Measurements from ENCODE around the gene EFNA4. TPM values are rescaled to one million over a fixed set of nuclear protein-coding genes. Genes with fewer than 3 reads are reported as not detected.
A peak's percentile ranks its signal among the peaks of the same experiment; 100 is the strongest.

The EFNA4 gene
- total RNA-seq, 1 experiment from 2014 or later = 36.7 TPM

GRCh38 chr1:155049651-155050559, 13.6 kb upstream of the EFNA4 start:
- peaks cover 3% of the 10 kb centered on the region; the same call in 1 of the 2 replicates for H4K20me1 ChIP-seq (ENCODE audit: low read length)
- CTCF ChIA-PET = interaction anchor here (0.5 to 3.4 kb wide), 3 partner anchors 32 to 232 kb away, joined by 4 to 41 read pairs (median 5); no protein-coding TSS in a partner anchor
- no peaks in the 10 kb centered on the region for H3K9me2 ChIP-seq (replicated peaks; ENCODE audit: low read length)
- peak overlapping the region; percentile 67 for H3K27ac ChIP-seq (ENCODE audit: low read length)
- H3K9me3 ChIP-seq (ENCODE audit: low read length) = no peaks in the 10 kb centered on the region
- peak overlapping the region; percentile 100 for H3K4me2 ChIP-seq (ENCODE audit: low read length)
- peaks cover 44% of the 10 kb centered on the region for H3K4me1 ChIP-seq (ENCODE audit: insufficient read depth, low read length)
- no peaks in the 10 kb centered on the region for H3K27me3 ChIP-seq (ENCODE audit: low read length)
- ATAC-seq = no peak
- H3F3A ChIP-seq (ENCODE audit: low read length, unreplicated experiment) = peaks cover 8% of the 10 kb centered on the region
- H3K36me3 ChIP-seq (ENCODE audit: low read depth, low read length) = peaks cover 16% of the 10 kb centered on the region; the same call in 1 of the 2 replicates
- intact Hi-C loops (cut with micrococcal nuclease) = loop anchor here (2.0 to 5.0 kb wide), 2 partner anchors 33 to 47 kb away; partner anchors contain the start of gene ZBTB7B
- peak; percentile 57 for DNase-seq
- H3K9ac ChIP-seq (ENCODE audit: low read length) = peak overlapping the region; percentile 87
- POLR2A ChIA-PET (ENCODE audit: unreplicated experiment) = interaction anchor here (1.1 kb wide), 1 partner anchor 35 kb away, joined by 14 read pairs; no protein-coding TSS in a partner anchor
- peak overlapping the region; percentile 90 for H2AFZ ChIP-seq (ENCODE audit: low read length)
- H3K79me2 ChIP-seq (ENCODE audit: low read length) = peaks cover 35% of the 10 kb centered on the region
- peak overlapping the region; percentile 95 for H3K4me3 ChIP-seq (ENCODE audit: low read length)
- TF ChIP-seq EZH2phosphoT487 (IDR thresholded peaks at IDR 0.05; ENCODE audit: borderline replicate concordance, low read length) (no peak), EZH2 (IDR thresholded peaks at IDR 0.05; ENCODE audit: low read length, unreplicated experiment) (no peak), CTCF (conservative IDR thresholded peaks at IDR 0.05; ENCODE audit: low read depth, low read length) (no peak)
- TSS peak; percentile 36 for BruUV-seq (replicated peaks)

GRCh38 chr1:155050560-155051341, 12.8 kb upstream of the EFNA4 start, which contains the start of gene ADAM15:
Gene ADAM15, plus strand, starts transcription at chr1:155051316. Its CDS starts 71 bp downstream, at chr1:155051387.
- intact Hi-C loops (cut with micrococcal nuclease) = loop anchor here (2.0 to 5.0 kb wide), 2 partner anchors 33 to 48 kb away; partner anchors contain the start of gene ZBTB7B
- Histone ChIP-seq H3K79me2 (ENCODE audit: low read length) (peaks cover 35% of the 10 kb centered on the region), H3K27ac (ENCODE audit: low read length) (peak within 1 kb of the TSS; percentile 67), H3K9me3 (ENCODE audit: low read length) (no peaks in the 10 kb centered on the region), H4K20me1 (ENCODE audit: low read length) (peaks cover 3% of the 10 kb centered on the region; the same call in 1 of the 2 replicates), H3K9ac (ENCODE audit: low read length) (peak within 1 kb of the TSS; percentile 87), H3K4me3 (ENCODE audit: low read length) (peak within 1 kb of the TSS; percentile 95), H3K4me1 (ENCODE audit: insufficient read depth, low read length) (peaks cover 36% of the 10 kb centered on the region), H2AFZ (ENCODE audit: low read length) (peak within 1 kb of the TSS; percentile 90), H3K4me2 (ENCODE audit: low read length) (peak within 1 kb of the TSS; percentile 100), H3K27me3 (ENCODE audit: low read length) (no peaks in the 10 kb centered on the region), H3F3A (ENCODE audit: low read length, unreplicated experiment) (peaks cover 8% of the 10 kb centered on the region), H3K36me3 (ENCODE audit: low read depth, low read length) (peaks cover 19% of the 10 kb centered on the region; the same call in 1 of the 2 replicates), H3K9me2 (replicated peaks; ENCODE audit: low read length) (no peaks in the 10 kb centered on the region)
- ATAC-seq (peak; percentile 56), DNase-seq (peak; percentile 93)
- TF ChIP-seq CTCF (conservative IDR thresholded peaks at IDR 0.05; ENCODE audit: low read depth, low read length) (peak; percentile 97), EZH2phosphoT487 (IDR thresholded peaks at IDR 0.05; ENCODE audit: borderline replicate concordance, low read length) (no peak; the same call in 1 of the 2 replicates), EZH2 (IDR thresholded peaks at IDR 0.05; ENCODE audit: low read length, unreplicated experiment) (no peak)
- BruUV-seq (replicated peaks) = no TSS peak
- POLR2A ChIA-PET (ENCODE audit: unreplicated experiment) = interaction anchor here (0.5 to 1.1 kb wide), 4 partner anchors 23 to 77 kb away, joined by 3 to 14 read pairs (median 9); no protein-coding TSS in a partner anchor
- CTCF ChIA-PET = interaction anchor here (0.6 to 3.4 kb wide), 13 partner anchors 12 to 1084 kb away, joined by 3 to 41 read pairs (median 4); partner anchors contain the start of gene KRTCAP2

All from PC-3 (cell line).